DOHH2 (cell line): ENCODE measurements around the gene SHANK2.

Experiments used
- CTCF ChIP-seq: fragments of 200-600 bp; sonication (generic); IDR thresholded peaks from one replicate; pipeline ENCODE4 v1.5.1; 2014; ENCODE audit warnings: antibody characterized with exemption, mild to moderate bottlenecking, low read depth, low read length; ENCODE audit not compliant: poor library complexity, severe bottlenecking
- EZH2phosphoT487 ChIP-seq: fragments of 200-600 bp; sonication (generic); IDR thresholded peaks from 2 replicates; pipeline ENCODE4 v1.6.1; 2017; ENCODE audit warnings: borderline replicate concordance, mild to moderate bottlenecking, antibody characterized with exemption, low read length, moderate library complexity, mixed read lengths

- no peak for TF ChIP-seq CTCF
- no peak for TF ChIP-seq EZH2phosphoT487
These were observed 27.7 kb upstream of the SHANK2 start for GRCh38 chr11:71279916-71280645.
